AG09309 (cell line): ENCODE data around the gene CREG2.

Source experiments
- DNase-seq: peaks from one replicate; pipeline ENCODE4 v3.0.0-alpha.2; 2010; ENCODE audit warnings: low read depth
- H3K4me3 ChIP-seq: 2 replicates; pipeline ENCODE4 v1.5.1; 2011; ENCODE audit warnings: mild to moderate bottlenecking, low read depth, low read length, moderate library complexity; ENCODE audit not compliant: control insufficient read depth
- CTCF ChIP-seq: IDR thresholded peaks from 2 replicates; pipeline ENCODE4 v1.5.1; 2011; ENCODE audit warnings: mild to moderate bottlenecking, low read depth, low read length, inconsistent platforms; ENCODE audit not compliant: insufficient read depth, control insufficient read depth; ENCODE audit errors: missing control alignments

CREG2 gene

GRCh38 chr2:101401906-101402305, 14.6 kb upstream of the CREG2 start:
- H3K4me3 ChIP-seq, result no peak overlapping the region
- no peak for TF ChIP-seq CTCF
- no peak for DNase-seq

GRCh38 chr2:101401326-101401665, 14.0 kb upstream of the CREG2 start:
- no peak for TF ChIP-seq CTCF
- no peak for DNase-seq
- no peak overlapping the region for H3K4me3 ChIP-seq

GRCh38 chr2:101400506-101401325, 13.4 kb upstream of the CREG2 start:
- no peak for DNase-seq
- TF ChIP-seq CTCF, result no peak
- H3K4me3 ChIP-seq, result no peak overlapping the region

GRCh38 chr2:101400048-101400447, 12.7 kb upstream of the CREG2 start:
- no peak for DNase-seq
- no peak overlapping the region for H3K4me3 ChIP-seq
- TF ChIP-seq CTCF, result no peak

- no peak overlapping the region for H3K4me3 ChIP-seq
- DNase-seq, result no peak
- no peak for TF ChIP-seq CTCF
Observed at GRCh38 chr2:101399021-101399799, 11.9 kb upstream of the CREG2 start.

GRCh38 chr2:101398116-101398821, 11.0 kb upstream of the CREG2 start:
- DNase-seq, result no peak
- no peak for TF ChIP-seq CTCF
- no peak overlapping the region for H3K4me3 ChIP-seq
